Measurements from ENCODE around the gene TMEM179B. TPM values are rescaled to one million over a fixed set of nuclear protein-coding genes. Genes with fewer than 3 reads are reported as not detected.

Gene TMEM179B
- total and polyA plus RNA-seq, 2 of the 13 experiments (the other 11 are each of a cell fraction or from before 2014, with no cell fraction given), result 24.8 to 25.7 TPM

- no peak; the same call in none of the 2 replicates for TF ChIP-seq ZNF276 (CRISPR knock-in tag; IDR thresholded peaks at IDR 0.05; ENCODE audit: low read depth)
- TF ChIP-seq EED (CRISPR knock-in tag; IDR thresholded peaks at IDR 0.05), result peak; percentile 89
- no peak for TF ChIP-seq AHDC1 (CRISPR knock-in tag; IDR thresholded peaks at IDR 0.05; ENCODE audit: borderline replicate concordance)
- TF ChIP-seq TAF15 (IDR thresholded peaks at IDR 0.05; ENCODE audit: low read depth, low read length, poor library complexity, severe bottlenecking), result no peak
- peak; percentile 69; the same call in 1 of the 2 replicates for TF ChIP-seq ZNF556 (CRISPR knock-in tag; IDR thresholded peaks at IDR 0.05; ENCODE audit: borderline replicate concordance)
- TF ChIP-seq ZNF589 (CRISPR knock-in tag; conservative IDR thresholded peaks at IDR 0.05), result 0 out of 2 replicates have a peak, but pooled peaks have one; percentile 52
- TF ChIP-seq TFAP4 (IDR thresholded peaks at IDR 0.05; ENCODE audit: borderline replicate concordance, low read depth), result peak; percentile 41; the same call in 1 of the 2 replicates
- no peak for TF ChIP-seq REXO4 (CRISPR knock-in tag; IDR thresholded peaks at IDR 0.05; ENCODE audit: borderline replicate concordance)
- no peak for TF ChIP-seq FIP1L1 (IDR thresholded peaks at IDR 0.05; ENCODE audit: borderline replicate concordance, insufficient read depth, low read depth, low read length)
- no peak for TF ChIP-seq KLF12 (CRISPR knock-in tag; IDR thresholded peaks at IDR 0.05; ENCODE audit: borderline replicate concordance)
- TF ChIP-seq HOXA9 (CRISPR knock-in tag; IDR thresholded peaks at IDR 0.05; ENCODE audit: borderline replicate concordance), result no peak
- peak; percentile 80; the same call in 1 of the 2 replicates for TF ChIP-seq MIXL1 (CRISPR knock-in tag; IDR thresholded peaks at IDR 0.05)
- no peak for TF ChIP-seq ZFYVE20 (CRISPR knock-in tag; IDR thresholded peaks at IDR 0.05; ENCODE audit: borderline replicate concordance, low read depth)
- TF ChIP-seq ZNF136 (CRISPR knock-in tag; IDR thresholded peaks at IDR 0.05; ENCODE audit: low read depth), result no peak
- TF ChIP-seq SALL2 (CRISPR knock-in tag; IDR thresholded peaks at IDR 0.05), result 0 out of 2 replicates have a peak, but pooled peaks have one; percentile 57
- TF ChIP-seq CERS6 (CRISPR knock-in tag; IDR thresholded peaks at IDR 0.05), result no peak
- peak; percentile 86; the same call in 1 of the 2 replicates for TF ChIP-seq SAFB2 (CRISPR knock-in tag; IDR thresholded peaks at IDR 0.05; ENCODE audit: borderline replicate concordance, low read depth)
Observed at GRCh38 chr11:62839050-62839945, 52.1 kb downstream of the TMEM179B start, which contains the start of gene WDR74 (continued).
